ENCODE measurements around the gene DLG4.

DLG4 gene

DNA sequence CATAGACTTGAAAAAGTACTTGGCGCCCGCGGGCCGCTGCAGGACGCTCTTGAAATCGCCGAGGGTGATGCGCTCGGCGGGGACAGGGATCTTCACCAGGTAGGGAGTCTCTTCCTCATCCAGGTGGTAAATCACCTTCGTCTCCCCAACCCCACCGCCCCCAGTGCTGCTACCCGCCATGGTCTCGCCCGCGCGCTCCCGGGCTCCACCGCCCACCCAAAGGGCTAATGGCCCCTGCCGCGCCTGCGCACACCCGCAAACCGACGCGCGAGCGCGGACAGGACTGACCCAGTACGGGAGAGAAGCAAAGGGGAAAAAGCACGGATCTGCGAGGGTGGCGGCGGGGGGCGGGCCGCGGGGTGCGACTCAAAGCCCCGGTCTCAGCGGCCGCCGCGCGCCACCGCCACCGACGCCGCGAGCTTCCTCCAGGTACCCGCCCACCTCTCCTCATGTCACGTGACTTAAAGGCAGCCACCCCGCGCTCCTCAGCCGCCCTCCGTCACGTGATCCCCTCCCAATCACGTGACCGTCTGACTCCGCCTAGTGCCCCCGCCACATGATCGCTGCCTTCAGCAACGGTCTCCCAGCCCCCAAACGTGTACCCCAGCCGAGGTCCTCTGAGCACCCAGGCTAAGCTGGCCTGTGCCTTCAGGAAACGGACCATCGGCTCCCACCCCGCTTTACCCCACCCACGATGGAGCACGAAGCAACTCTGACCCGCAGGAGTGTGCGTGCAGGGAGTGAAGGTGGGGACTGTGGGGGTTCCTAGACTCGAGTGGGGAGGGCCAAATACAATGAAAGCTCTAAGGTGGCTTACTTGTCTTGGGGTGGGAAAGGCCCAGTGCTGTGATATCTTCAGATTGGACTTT lies 14.7 kb upstream of the DLG4 start, which contains the start of gene DVL2:
TSS of gene DVL2 (minus strand) at position 435 of the 869 bp plus-strand sequence. CDS start at position 180, 255 bp downstream.
- peak; percentile 68 for ATAC-seq

DNA sequence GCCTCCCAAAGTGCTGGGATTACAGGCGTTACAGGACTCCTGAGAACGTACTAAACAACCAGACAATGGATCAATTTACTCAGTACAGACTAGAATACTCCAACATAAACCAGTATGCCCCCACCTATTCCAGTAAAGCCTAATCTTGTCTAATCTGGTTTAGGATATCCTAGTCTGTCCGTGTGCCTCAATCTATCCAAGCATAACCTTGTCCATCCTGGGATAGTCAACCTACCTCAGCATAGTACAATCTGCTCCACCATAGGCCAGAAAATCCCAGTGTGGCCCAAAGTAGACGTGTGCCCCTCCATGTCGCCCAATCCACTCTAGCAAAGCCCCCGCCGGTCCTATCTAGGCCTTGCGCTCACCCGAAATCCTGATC lies 14.1 kb upstream of the DLG4 start:
- ATAC-seq = peak; percentile 39
- TF ChIP-seq ZFP3 (CRISPR knock-in tag; IDR thresholded peaks at IDR 0.05) = no peak
- TF ChIP-seq CSDC2 (CRISPR knock-in tag; IDR thresholded peaks at IDR 0.05) = no peak
- TF ChIP-seq, protein P1, sequence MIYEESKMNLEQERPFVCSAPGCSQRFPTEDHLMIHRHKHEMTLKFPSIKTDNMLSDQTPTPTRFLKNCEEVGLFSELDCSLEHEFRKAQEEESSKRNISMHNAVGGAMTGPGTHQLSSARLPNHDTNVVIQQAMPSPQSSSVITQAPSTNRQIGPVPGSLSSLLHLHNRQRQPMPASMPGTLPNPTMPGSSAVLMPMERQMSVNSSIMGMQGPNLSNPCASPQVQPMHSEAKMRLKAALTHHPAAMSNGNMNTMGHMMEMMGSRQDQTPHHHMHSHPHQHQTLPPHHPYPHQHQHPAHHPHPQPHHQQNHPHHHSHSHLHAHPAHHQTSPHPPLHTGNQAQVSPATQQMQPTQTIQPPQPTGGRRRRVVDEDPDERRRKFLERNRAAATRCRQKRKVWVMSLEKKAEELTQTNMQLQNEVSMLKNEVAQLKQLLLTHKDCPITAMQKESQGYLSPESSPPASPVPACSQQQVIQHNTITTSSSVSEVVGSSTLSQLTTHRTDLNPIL (CRISPR knock-in tag; IDR thresholded peaks at IDR 0.05; ENCODE audit: low read depth) = no peak
- no peak; the same call in 1 of the 2 replicates for TF ChIP-seq ISL1 (CRISPR knock-in tag; IDR thresholded peaks at IDR 0.05)
- no peak for TF ChIP-seq GLIS3 (CRISPR knock-in tag; IDR thresholded peaks at IDR 0.05)
- TF ChIP-seq, protein P2, sequence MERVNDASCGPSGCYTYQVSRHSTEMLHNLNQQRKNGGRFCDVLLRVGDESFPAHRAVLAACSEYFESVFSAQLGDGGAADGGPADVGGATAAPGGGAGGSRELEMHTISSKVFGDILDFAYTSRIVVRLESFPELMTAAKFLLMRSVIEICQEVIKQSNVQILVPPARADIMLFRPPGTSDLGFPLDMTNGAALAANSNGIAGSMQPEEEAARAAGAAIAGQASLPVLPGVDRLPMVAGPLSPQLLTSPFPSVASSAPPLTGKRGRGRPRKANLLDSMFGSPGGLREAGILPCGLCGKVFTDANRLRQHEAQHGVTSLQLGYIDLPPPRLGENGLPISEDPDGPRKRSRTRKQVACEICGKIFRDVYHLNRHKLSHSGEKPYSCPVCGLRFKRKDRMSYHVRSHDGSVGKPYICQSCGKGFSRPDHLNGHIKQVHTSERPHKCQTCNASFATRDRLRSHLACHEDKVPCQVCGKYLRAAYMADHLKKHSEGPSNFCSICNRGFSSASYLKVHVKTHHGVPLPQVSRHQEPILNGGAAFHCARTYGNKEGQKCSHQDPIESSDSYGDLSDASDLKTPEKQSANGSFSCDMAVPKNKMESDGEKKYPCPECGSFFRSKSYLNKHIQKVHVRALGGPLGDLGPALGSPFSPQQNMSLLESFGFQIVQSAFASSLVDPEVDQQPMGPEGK (CRISPR knock-in tag; IDR thresholded peaks at IDR 0.05; ENCODE audit: borderline replicate concordance) = no peak
- no peak for TF ChIP-seq TOX (CRISPR knock-in tag; IDR thresholded peaks at IDR 0.05; ENCODE audit: borderline replicate concordance)

More for the DNA sequence above, 14.7 kb upstream of the DLG4 start, which contains the start of gene DVL2:
- TF ChIP-seq ZFP3 (CRISPR knock-in tag; IDR thresholded peaks at IDR 0.05) (peak; percentile 77; the same call in 1 of the 2 replicates), BACH2 (CRISPR knock-in tag; IDR thresholded peaks at IDR 0.05; ENCODE audit: borderline replicate concordance) (no peak), TOX (CRISPR knock-in tag; IDR thresholded peaks at IDR 0.05; ENCODE audit: borderline replicate concordance) (peak; percentile 53), ZFP30 (CRISPR knock-in tag; IDR thresholded peaks at IDR 0.05) (no peak), ZNF565 (CRISPR knock-in tag; conservative IDR thresholded peaks at IDR 0.05; ENCODE audit: low read depth) (peak; percentile 68; the same call in 1 of the 2 replicates), ARNTL (CRISPR knock-in tag; IDR thresholded peaks at IDR 0.05; ENCODE audit: borderline replicate concordance, low read depth) (peak; percentile 86; the same call in 1 of the 2 replicates), ZNF70 (CRISPR knock-in tag; IDR thresholded peaks at IDR 0.05) (peak; percentile 47; the same call in 1 of the 2 replicates), ISL1 (CRISPR knock-in tag; IDR thresholded peaks at IDR 0.05) (no peak), TCF4 (CRISPR knock-in tag; IDR thresholded peaks at IDR 0.05; ENCODE audit: borderline replicate concordance) (no peak), PPARA (CRISPR knock-in tag; IDR thresholded peaks at IDR 0.05; ENCODE audit: borderline replicate concordance) (no peak), OSR1 (CRISPR knock-in tag; IDR thresholded peaks at IDR 0.05) (no peak), GLIS3 (CRISPR knock-in tag; IDR thresholded peaks at IDR 0.05) (peak; percentile 82), ZNF8 (CRISPR knock-in tag; IDR thresholded peaks at IDR 0.05) (0 out of 2 replicates have a peak, but pooled peaks have one; percentile 23), CSDC2 (CRISPR knock-in tag; IDR thresholded peaks at IDR 0.05) (peak; percentile 81), RARB (CRISPR knock-in tag; IDR thresholded peaks at IDR 0.05) (peak; percentile 59; the same call in 1 of the 2 replicates), ZC3H10 (CRISPR knock-in tag; IDR thresholded peaks at IDR 0.05) (peak; percentile 38; the same call in 1 of the 2 replicates), ESRRG (CRISPR knock-in tag; IDR thresholded peaks at IDR 0.05) (peak; percentile 91; the same call in 1 of the 2 replicates), SNAI2 (CRISPR knock-in tag; IDR thresholded peaks at IDR 0.05) (peak; percentile 95; the same call in 1 of the 2 replicates)
- TF ChIP-seq, protein P2 (CRISPR knock-in tag; IDR thresholded peaks at IDR 0.05; ENCODE audit: borderline replicate concordance) = peak; percentile 65
- TF ChIP-seq, protein P3, sequence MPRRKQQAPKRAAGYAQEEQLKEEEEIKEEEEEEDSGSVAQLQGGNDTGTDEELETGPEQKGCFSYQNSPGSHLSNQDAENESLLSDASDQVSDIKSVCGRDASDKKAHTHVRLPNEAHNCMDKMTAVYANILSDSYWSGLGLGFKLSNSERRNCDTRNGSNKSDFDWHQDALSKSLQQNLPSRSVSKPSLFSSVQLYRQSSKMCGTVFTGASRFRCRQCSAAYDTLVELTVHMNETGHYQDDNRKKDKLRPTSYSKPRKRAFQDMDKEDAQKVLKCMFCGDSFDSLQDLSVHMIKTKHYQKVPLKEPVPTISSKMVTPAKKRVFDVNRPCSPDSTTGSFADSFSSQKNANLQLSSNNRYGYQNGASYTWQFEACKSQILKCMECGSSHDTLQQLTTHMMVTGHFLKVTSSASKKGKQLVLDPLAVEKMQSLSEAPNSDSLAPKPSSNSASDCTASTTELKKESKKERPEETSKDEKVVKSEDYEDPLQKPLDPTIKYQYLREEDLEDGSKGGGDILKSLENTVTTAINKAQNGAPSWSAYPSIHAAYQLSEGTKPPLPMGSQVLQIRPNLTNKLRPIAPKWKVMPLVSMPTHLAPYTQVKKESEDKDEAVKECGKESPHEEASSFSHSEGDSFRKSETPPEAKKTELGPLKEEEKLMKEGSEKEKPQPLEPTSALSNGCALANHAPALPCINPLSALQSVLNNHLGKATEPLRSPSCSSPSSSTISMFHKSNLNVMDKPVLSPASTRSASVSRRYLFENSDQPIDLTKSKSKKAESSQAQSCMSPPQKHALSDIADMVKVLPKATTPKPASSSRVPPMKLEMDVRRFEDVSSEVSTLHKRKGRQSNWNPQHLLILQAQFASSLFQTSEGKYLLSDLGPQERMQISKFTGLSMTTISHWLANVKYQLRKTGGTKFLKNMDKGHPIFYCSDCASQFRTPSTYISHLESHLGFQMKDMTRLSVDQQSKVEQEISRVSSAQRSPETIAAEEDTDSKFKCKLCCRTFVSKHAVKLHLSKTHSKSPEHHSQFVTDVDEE (CRISPR knock-in tag; IDR thresholded peaks at IDR 0.05) = peak; percentile 69; the same call in 1 of the 2 replicates
- TF ChIP-seq, protein P4, sequence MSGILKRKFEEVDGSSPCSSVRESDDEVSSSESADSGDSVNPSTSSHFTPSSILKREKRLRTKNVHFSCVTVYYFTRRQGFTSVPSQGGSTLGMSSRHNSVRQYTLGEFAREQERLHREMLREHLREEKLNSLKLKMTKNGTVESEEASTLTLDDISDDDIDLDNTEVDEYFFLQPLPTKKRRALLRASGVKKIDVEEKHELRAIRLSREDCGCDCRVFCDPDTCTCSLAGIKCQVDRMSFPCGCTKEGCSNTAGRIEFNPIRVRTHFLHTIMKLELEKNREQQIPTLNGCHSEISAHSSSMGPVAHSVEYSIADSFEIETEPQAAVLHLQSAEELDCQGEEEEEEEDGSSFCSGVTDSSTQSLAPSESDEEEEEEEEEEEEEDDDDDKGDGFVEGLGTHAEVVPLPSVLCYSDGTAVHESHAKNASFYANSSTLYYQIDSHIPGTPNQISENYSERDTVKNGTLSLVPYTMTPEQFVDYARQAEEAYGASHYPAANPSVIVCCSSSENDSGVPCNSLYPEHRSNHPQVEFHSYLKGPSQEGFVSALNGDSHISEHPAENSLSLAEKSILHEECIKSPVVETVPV (CRISPR knock-in tag; IDR thresholded peaks at IDR 0.05) = no peak
- TF ChIP-seq, protein P5, sequence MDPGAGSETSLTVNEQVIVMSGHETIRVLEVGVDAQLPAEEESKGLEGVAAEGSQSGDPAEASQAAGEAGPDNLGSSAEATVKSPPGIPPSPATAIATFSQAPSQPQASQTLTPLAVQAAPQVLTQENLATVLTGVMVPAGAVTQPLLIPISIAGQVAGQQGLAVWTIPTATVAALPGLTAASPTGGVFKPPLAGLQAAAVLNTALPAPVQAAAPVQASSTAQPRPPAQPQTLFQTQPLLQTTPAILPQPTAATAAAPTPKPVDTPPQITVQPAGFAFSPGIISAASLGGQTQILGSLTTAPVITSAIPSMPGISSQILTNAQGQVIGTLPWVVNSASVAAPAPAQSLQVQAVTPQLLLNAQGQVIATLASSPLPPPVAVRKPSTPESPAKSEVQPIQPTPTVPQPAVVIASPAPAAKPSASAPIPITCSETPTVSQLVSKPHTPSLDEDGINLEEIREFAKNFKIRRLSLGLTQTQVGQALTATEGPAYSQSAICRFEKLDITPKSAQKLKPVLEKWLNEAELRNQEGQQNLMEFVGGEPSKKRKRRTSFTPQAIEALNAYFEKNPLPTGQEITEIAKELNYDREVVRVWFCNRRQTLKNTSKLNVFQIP (CRISPR knock-in tag; IDR thresholded peaks at IDR 0.05; ENCODE audit: borderline replicate concordance, low read depth) = no peak
- TF ChIP-seq, protein P1 (CRISPR knock-in tag; IDR thresholded peaks at IDR 0.05; ENCODE audit: low read depth) = no peak
